HEK293 (cell line): ENCODE results near the gene SH2D1B.

Experiments
- CTCF ChIA-PET: fragments of 350-600 bp; formaldehyde crosslinking; extraction: SDS; loops from one replicate; lab custom pipeline; 2021; ENCODE audit warnings: antibody characterized with exemption; lab: Yijun Ruan, JAX
- POLR2A ChIA-PET: fragments of 300-600 bp; formaldehyde crosslinking; extraction: SDS; loops from one replicate; lab custom pipeline; 2020; ENCODE audit warnings: antibody characterized with exemption, inconsistent platforms; lab: Yijun Ruan, JAX
- H3K27ac ChIP-seq: fragments of 200-500 bp; sonication (Bioruptor generic); 2 replicates; pipeline ENCODE4 v1.5.1; 2014; ENCODE audit warnings: low read depth, low read length, control low read depth, inconsistent platforms; ENCODE audit errors: extremely low read depth
- H3K36me3 ChIP-seq, 2 experiments: fragments of 200-500 bp in 1 of 2; sonication (Bioruptor generic) in 1 of 2; 1 replicate in 1 of 2; 2 replicates in 1 of 2; pipeline ENCODE4 v1.5.1; 2014 to 2017; ENCODE audit warnings: inconsistent platforms in 2 of 2, low read length in 2 of 2; ENCODE audit not compliant: control insufficient read depth in 2 of 2, insufficient read depth in 1 of 2
- H3K4me1 ChIP-seq: fragments of 200-500 bp; sonication (Bioruptor generic); 2 replicates; pipeline ENCODE4 v1.5.1; 2014; ENCODE audit warnings: mild to moderate bottlenecking, low read length, inconsistent platforms; ENCODE audit not compliant: control insufficient read depth, insufficient read depth
- H3K4me3 ChIP-seq: 2 replicates; pipeline ENCODE4 v1.5.1; 2011; ENCODE audit warnings: low read depth, mild to moderate bottlenecking, control low read depth, low read length, moderate library complexity
- H3K9me3 ChIP-seq: fragments of 200-500 bp; sonication (Bioruptor generic); 2 replicates; pipeline ENCODE4 v1.5.1; 2014; ENCODE audit warnings: low read depth, low read length, inconsistent platforms; ENCODE audit not compliant: control insufficient read depth, insufficient read depth
- CTCF ChIP-seq: fragments of 450-650 bp; formaldehyde crosslinking; IDR thresholded peaks from 2 replicates; pipeline ENCODE4 v1.5.1; 2016; ENCODE audit warnings: missing biosample characterization, missing genetic modification characterization
- GLI2 ChIP-seq: fragments of 450-650 bp; formaldehyde crosslinking; IDR thresholded peaks from 2 replicates; pipeline ENCODE4; 2017; ENCODE audit warnings: missing biosample characterization, missing genetic modification characterization, low read depth, borderline replicate concordance
- KLF10 ChIP-seq: fragments of 450-650 bp; IDR thresholded peaks from 2 replicates; pipeline ENCODE4 v1.5.1; 2018; ENCODE audit warnings: missing biosample characterization, mild to moderate bottlenecking, missing genetic modification characterization
- KLF16 ChIP-seq: fragments of 450-650 bp; formaldehyde crosslinking; IDR thresholded peaks from 2 replicates; pipeline ENCODE4 v1.5.1; 2017; ENCODE audit warnings: missing biosample characterization, missing genetic modification characterization
- KLF8 ChIP-seq: fragments of 450-650 bp; formaldehyde crosslinking; IDR thresholded peaks from 2 replicates; pipeline ENCODE4 v1.5.1; 2016; ENCODE audit warnings: missing biosample characterization, missing genetic modification characterization
- MEIS1 ChIP-seq: sonication (generic); formaldehyde crosslinking; IDR thresholded peaks from 2 replicates; pipeline ENCODE4 v1.8.1; 2022; ENCODE audit warnings: missing genetic modification reagents, mild to moderate bottlenecking, borderline replicate concordance
- MYNN ChIP-seq: fragments of 450-650 bp; formaldehyde crosslinking; IDR thresholded peaks from 2 replicates; pipeline ENCODE4 v1.5.1; 2016; ENCODE audit warnings: missing biosample characterization, missing genetic modification characterization, borderline replicate concordance
- SP7 ChIP-seq: fragments of 450-650 bp; formaldehyde crosslinking; IDR thresholded peaks from 2 replicates; pipeline ENCODE4 v1.5.1; 2016; ENCODE audit warnings: missing biosample characterization, missing genetic modification characterization
- TRIM28 ChIP-seq: IDR thresholded peaks from 2 replicates; pipeline ENCODE4 v1.6.1; 2011; ENCODE audit warnings: low read length, control low read depth, borderline replicate concordance
- ZBTB17 ChIP-seq: fragments of 450-650 bp; formaldehyde crosslinking; IDR thresholded peaks from 2 replicates; pipeline ENCODE4 v1.5.1; 2016; ENCODE audit warnings: missing biosample characterization, missing genetic modification characterization
- ZFP41 ChIP-seq: fragments of 450-650 bp; formaldehyde crosslinking; IDR thresholded peaks from 2 replicates; pipeline ENCODE4 v1.5.1; 2016; ENCODE audit warnings: missing biosample characterization, missing genetic modification characterization, borderline replicate concordance
- ZNF146 ChIP-seq: fragments of 450-650 bp; formaldehyde crosslinking; IDR thresholded peaks from 2 replicates; pipeline ENCODE4 v1.5.1; 2016; ENCODE audit warnings: missing biosample characterization, missing genetic modification characterization
- ZNF175 ChIP-seq: fragments of 450-650 bp; formaldehyde crosslinking; IDR thresholded peaks from 2 replicates; pipeline ENCODE4 v1.5.1; 2016; ENCODE audit warnings: missing biosample characterization, missing genetic modification characterization
- ZNF202 ChIP-seq: fragments of 450-650 bp; formaldehyde crosslinking; IDR thresholded peaks from 2 replicates; pipeline ENCODE4 v1.5.1; 2016; ENCODE audit warnings: missing biosample characterization, missing genetic modification characterization, borderline replicate concordance
- ZNF223 ChIP-seq: fragments of 450-650 bp; formaldehyde crosslinking; IDR thresholded peaks from 2 replicates; pipeline ENCODE4 v1.5.1; 2016; ENCODE audit warnings: missing biosample characterization, missing genetic modification characterization
- ZNF26 ChIP-seq: fragments of 450-650 bp; formaldehyde crosslinking; IDR thresholded peaks from 2 replicates; pipeline ENCODE4 v1.5.1; 2016; ENCODE audit warnings: missing biosample characterization, missing genetic modification characterization
- ZNF266 ChIP-seq: fragments of 450-650 bp; formaldehyde crosslinking; IDR thresholded peaks from 2 replicates; pipeline ENCODE4 v1.5.1; 2016; ENCODE audit warnings: missing biosample characterization, missing genetic modification characterization, low read depth
- ZNF302 ChIP-seq: fragments of 450-650 bp; formaldehyde crosslinking; IDR thresholded peaks from 2 replicates; pipeline ENCODE4 v1.5.1; 2016; ENCODE audit warnings: missing biosample characterization, missing genetic modification characterization, low read depth
- ZNF350 ChIP-seq: fragments of 450-650 bp; formaldehyde crosslinking; IDR thresholded peaks from 2 replicates; pipeline ENCODE4 v1.5.0; 2017; ENCODE audit warnings: missing biosample characterization, mild to moderate bottlenecking, missing genetic modification characterization
- ZNF610 ChIP-seq: fragments of 450-650 bp; formaldehyde crosslinking; IDR thresholded peaks from 2 replicates; pipeline ENCODE4 v1.5.1; 2016; ENCODE audit warnings: missing biosample characterization, missing genetic modification characterization, borderline replicate concordance
- ZNF621 ChIP-seq: fragments of 450-650 bp; formaldehyde crosslinking; IDR thresholded peaks from 2 replicates; pipeline ENCODE4 v1.5.1; 2017; ENCODE audit warnings: missing biosample characterization, missing genetic modification characterization
- ZNF707 ChIP-seq: fragments of 450-650 bp; formaldehyde crosslinking; IDR thresholded peaks from 2 replicates; pipeline ENCODE4 v1.5.1; 2016; ENCODE audit warnings: missing biosample characterization, missing genetic modification characterization
- ZNF777 ChIP-seq: fragments of 450-650 bp; formaldehyde crosslinking; IDR thresholded peaks from 2 replicates; pipeline ENCODE4 v1.5.1; 2017; ENCODE audit warnings: missing biosample characterization, missing genetic modification characterization, borderline replicate concordance
- ZSCAN16 ChIP-seq: fragments of 450-650 bp; formaldehyde crosslinking; IDR thresholded peaks from 2 replicates; pipeline ENCODE4 v1.5.1; 2016; ENCODE audit warnings: missing biosample characterization, missing genetic modification characterization
- ZSCAN23 ChIP-seq: fragments of 450-650 bp; formaldehyde crosslinking; IDR thresholded peaks from 2 replicates; pipeline ENCODE4 v1.5.1; 2016; ENCODE audit warnings: missing biosample characterization, missing genetic modification characterization
- ZSCAN30 ChIP-seq: fragments of 450-650 bp; IDR thresholded peaks from 2 replicates; pipeline ENCODE4 v1.5.1; 2018; ENCODE audit warnings: missing biosample characterization, mild to moderate bottlenecking, missing genetic modification characterization, moderate library complexity

SH2D1B gene

DNA sequence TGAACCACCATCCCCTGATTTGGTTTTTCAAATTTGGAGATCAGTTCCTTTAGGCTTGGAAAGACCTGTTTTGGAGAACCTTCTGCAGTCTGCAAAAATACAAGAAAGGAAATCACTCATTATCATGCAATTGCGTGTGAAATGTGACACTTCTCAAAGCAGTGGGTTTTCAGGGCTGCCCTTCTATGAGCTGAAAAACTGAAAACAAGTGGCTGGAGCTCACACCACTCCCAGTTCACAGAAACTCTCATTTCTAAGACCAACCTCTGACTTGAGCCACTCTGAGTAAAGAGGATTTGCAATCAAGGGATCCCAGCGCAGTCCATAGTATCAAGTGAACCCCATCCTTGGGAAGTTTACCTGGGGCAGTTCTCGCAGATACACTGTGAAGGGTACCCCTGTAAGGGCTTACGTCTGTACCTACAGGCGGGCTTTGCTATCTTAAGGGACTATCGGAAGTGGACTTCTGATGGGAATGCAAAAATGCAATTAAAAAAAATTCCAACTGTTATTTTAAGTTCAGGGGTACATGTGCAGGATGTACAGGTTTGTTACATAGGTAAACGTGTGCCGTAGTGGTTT lies 12.8 kb downstream of the SH2D1B start:
- no peak for TF ChIP-seq ZFP41 (tag by site-specific recombination)
- no peak for TF ChIP-seq ZNF621 (tag by site-specific recombination)
- no peak for TF ChIP-seq ZSCAN23
- no peak for TF ChIP-seq ZNF777
- no peak for TF ChIP-seq ZNF302 (tag by site-specific recombination)
- TF ChIP-seq ZNF266 (tag by site-specific recombination): no peak
- TF ChIP-seq KLF8 (tag by site-specific recombination): no peak
- TF ChIP-seq ZSCAN30 (tag by site-specific recombination): no peak
- TF ChIP-seq ZNF610 (tag by site-specific recombination): no peak
- no peak for TF ChIP-seq ZNF350 (tag by site-specific recombination)
- TF ChIP-seq MYNN (tag by site-specific recombination): no peak
- TF ChIP-seq KLF16 (tag by site-specific recombination): no peak
- TF ChIP-seq ZNF707 (tag by site-specific recombination): no peak
- no peak for TF ChIP-seq ZNF146 (tag by site-specific recombination)
- TF ChIP-seq ZNF202 (tag by site-specific recombination): no peak
- no peak for TF ChIP-seq ZSCAN16
- no peak for TF ChIP-seq ZNF175 (tag by site-specific recombination)
- TF ChIP-seq GLI2: no peak
- no peak for TF ChIP-seq MEIS1 (CRISPR knock-in tag)
- 0 out of 2 replicates have a peak, but pooled peaks cover 3% of the 10 kb centered on the region for H3K4me1 ChIP-seq
- H3K4me3 ChIP-seq: no peak overlapping the region
- H3K36me3 ChIP-seq: no peaks in the 10 kb centered on the region
- no peaks in the 10 kb centered on the region for H3K9me3 ChIP-seq
- POLR2A ChIA-PET: no interaction called here
- H3K27ac ChIP-seq: no peak overlapping the region
- CTCF ChIA-PET: interaction anchor here (0.9 kb wide), 1 partner anchor 836 kb away, joined by 3 read pairs; no protein-coding TSS in a partner anchor

- no peak overlapping the region for H3K27ac ChIP-seq
- TF ChIP-seq ZBTB17 (peak; percentile 92), SP7 (tag by site-specific recombination) (no peak), ZNF26 (tag by site-specific recombination) (no peak)
- 0 out of 2 replicates have a peak, but pooled peaks cover 3% of the 10 kb centered on the region for H3K4me1 ChIP-seq
- CTCF ChIA-PET: no interaction called here
- no peak overlapping the region for H3K4me3 ChIP-seq
- no peaks in the 10 kb centered on the region for H3K36me3 ChIP-seq
- H3K9me3 ChIP-seq: no peaks in the 10 kb centered on the region
- POLR2A ChIA-PET: no interaction called here
Measured at GRCh38 chr1:162397943-162398560, 13.9 kb downstream of the SH2D1B start.

DNA sequence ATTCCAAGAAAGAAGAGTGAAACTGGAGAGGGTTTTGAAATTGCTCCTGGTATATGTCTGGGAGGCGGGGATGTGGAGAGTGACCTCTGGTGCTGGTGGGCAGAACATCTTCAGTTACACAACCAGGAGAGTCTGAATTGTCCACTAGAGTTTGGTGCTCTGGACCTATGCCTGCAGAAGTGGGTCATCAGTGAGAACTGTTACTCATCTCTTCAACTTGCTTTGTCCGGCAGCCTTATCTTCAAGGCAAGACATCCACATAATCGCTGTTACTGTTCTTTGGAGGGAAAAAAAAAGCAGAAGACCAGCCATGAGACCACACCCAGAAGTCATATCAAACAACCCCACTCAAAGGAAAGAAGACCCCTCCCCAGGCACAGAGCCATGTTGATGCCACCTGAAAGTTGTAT lies 14.9 kb downstream of the SH2D1B start:
- POLR2A ChIA-PET: no interaction called here
- peak; percentile 16; the same call in 1 of the 2 replicates for TF ChIP-seq CTCF (tag by site-specific recombination)
- TF ChIP-seq TRIM28: no peak
- TF ChIP-seq KLF10 (tag by site-specific recombination): no peak
- no peak for TF ChIP-seq ZNF223 (tag by site-specific recombination)
- TF ChIP-seq, all 188 proteins: peak for 1
- H3K27ac ChIP-seq: no peak overlapping the region

More for the DNA sequence above, 14.9 kb downstream of the SH2D1B start:
- Histone ChIP-seq H3K4me3 (no peak overlapping the region), H3K9me3 (no peaks in the 10 kb centered on the region), H3K36me3 (no peaks in the 10 kb centered on the region), H3K4me1 (0 out of 2 replicates have a peak, but pooled peaks cover 3% of the 10 kb centered on the region)
- CTCF ChIA-PET: interaction anchor here (0.7 kb wide), 1 partner anchor 230 kb away, joined by 3 read pairs; no protein-coding TSS in a partner anchor
